IPS DF 6.9 (cell line): ENCODE measurements around the gene HMCES.
"Not testable (repeated sequence)": the region's sequence is repeated elsewhere in the genome, so short reads cannot be mapped to it uniquely, and the experiment has no call there.

ENCODE experiments used
- DNase-seq: peaks from one replicate; pipeline ENCODE4 v3.0.0-alpha.2; 2013; ENCODE audit warnings: low read depth, low spot score
- H3K27ac ChIP-seq: one replicate; pipeline ENCODE4 v1.5.1; 2013; ENCODE audit warnings: low read length, control low read depth
- H3K27me3 ChIP-seq: 2 replicates; pipeline ENCODE4 v1.6.1; 2013; ENCODE audit warnings: mild to moderate bottlenecking, low read length; ENCODE audit not compliant: control insufficient read depth, insufficient read depth
- H3K36me3 ChIP-seq: 2 replicates; pipeline ENCODE4 v1.6.1; 2013; ENCODE audit warnings: low read length; ENCODE audit not compliant: control insufficient read depth, insufficient read depth
- H3K4me1 ChIP-seq: 2 replicates; pipeline ENCODE4 v1.6.1; 2013; ENCODE audit warnings: low read length; ENCODE audit not compliant: control insufficient read depth, insufficient read depth
- H3K4me3 ChIP-seq: 2 replicates; pipeline ENCODE4 v1.5.1; 2013; ENCODE audit warnings: mild to moderate bottlenecking, low read length
- H3K9me3 ChIP-seq: 2 replicates; pipeline ENCODE4 v1.6.1; 2013; ENCODE audit warnings: low read length, inconsistent platforms; ENCODE audit not compliant: control insufficient read depth, insufficient read depth
- WGBS: extraction: QIAGEN DNeasy Blood & Tissue Kit; methylation state at CpG from one replicate; pipeline ENCODE4 v1.1.7; 2013; ENCODE audit warnings: mixed read lengths, missing lambda C conversion rate; ENCODE audit not compliant: insufficient read length, insufficient coverage; 5-methylcytosine and 5-hydroxymethylcytosine counted together

The HMCES gene

GRCh38 chr3:129347458-129347845 lies 68.8 kb downstream of the HMCES start:
- Histone ChIP-seq H3K36me3 (no peaks in the 10 kb centered on the region), H3K4me1 (no peaks in the 10 kb centered on the region), H3K9me3 (no peaks in the 10 kb centered on the region), H3K27ac (no peak overlapping the region), H3K4me3 (no peak overlapping the region), H3K27me3 (no peaks in the 10 kb centered on the region)
- WGBS: no CpG with 5 or more reads among the region's 8 CpGs
- DNase-seq: no peak

GRCh38 chr3:129348734-129349133 lies 70.1 kb downstream of the HMCES start:
- no peak for DNase-seq
- WGBS: no CpG with 5 or more reads among the region's 3 CpGs

GRCh38 chr3:129349169-129349568 lies 70.5 kb downstream of the HMCES start:
- not testable (repeated sequence) for H3K4me3 ChIP-seq, H3K27ac ChIP-seq, H3K4me1 ChIP-seq, DNase-seq, H3K27me3 ChIP-seq, H3K36me3 ChIP-seq, H3K9me3 ChIP-seq
- WGBS: no CpG with 5 or more reads among the region's 11 CpGs

More at GRCh38 chr3:129348734-129349133, 70.1 kb downstream of the HMCES start:
- H3K27ac ChIP-seq: no peak overlapping the region
- no peaks in the 10 kb centered on the region for H3K4me1 ChIP-seq
- H3K36me3 ChIP-seq: no peaks in the 10 kb centered on the region
- no peaks in the 10 kb centered on the region for H3K27me3 ChIP-seq
- no peak overlapping the region for H3K4me3 ChIP-seq
- no peaks in the 10 kb centered on the region for H3K9me3 ChIP-seq

- Histone ChIP-seq H3K4me1 (no peaks in the 10 kb centered on the region), H3K27ac (no peak overlapping the region), H3K36me3 (no peaks in the 10 kb centered on the region), H3K27me3 (no peaks in the 10 kb centered on the region), H3K9me3 (no peaks in the 10 kb centered on the region), H3K4me3 (no peak overlapping the region)
- DNase-seq: no peak
- no CpG with 5 or more reads among the region's 10 CpGs for WGBS
Observed at GRCh38 chr3:129349791-129350190, 71.1 kb downstream of the HMCES start.

GRCh38 chr3:129352045-129352444 lies 73.4 kb downstream of the HMCES start:
- DNase-seq: no peak
- H3K4me3 ChIP-seq: no peak overlapping the region
- no CpG with 5 or more reads among the region's 8 CpGs for WGBS

GRCh38 chr3:129352650-129353588 lies 74.2 kb downstream of the HMCES start:
- WGBS: no CpG with 5 or more reads among the region's 14 CpGs
- no peaks in the 10 kb centered on the region for H3K9me3 ChIP-seq
- no peak overlapping the region for H3K4me3 ChIP-seq
- no peak overlapping the region for H3K27ac ChIP-seq
- no peaks in the 10 kb centered on the region for H3K36me3 ChIP-seq
- H3K27me3 ChIP-seq: no peaks in the 10 kb centered on the region
- no peaks in the 10 kb centered on the region for H3K4me1 ChIP-seq
- DNase-seq: no peak

More at GRCh38 chr3:129352045-129352444, 73.4 kb downstream of the HMCES start:
- Histone ChIP-seq H3K36me3 (no peaks in the 10 kb centered on the region), H3K9me3 (no peaks in the 10 kb centered on the region), H3K4me1 (no peaks in the 10 kb centered on the region), H3K27ac (no peak overlapping the region), H3K27me3 (no peaks in the 10 kb centered on the region)

- WGBS: no CpG with 5 or more reads among the region's 5 CpGs
- Histone ChIP-seq H3K4me3 (no peak overlapping the region), H3K27me3 (no peaks in the 10 kb centered on the region), H3K27ac (no peak overlapping the region), H3K36me3 (no peaks in the 10 kb centered on the region), H3K9me3 (no peaks in the 10 kb centered on the region), H3K4me1 (no peaks in the 10 kb centered on the region)
- DNase-seq: no peak
Observed at GRCh38 chr3:129353589-129353941, 74.9 kb downstream of the HMCES start.
